ENCODE measurements around the gene SMIM13. TPM values are rescaled to one million over a fixed set of nuclear protein-coding genes. Genes with fewer than 3 reads are reported as not detected.

SMIM13 gene
- total RNA-seq, 4 donors from 2014 or later, result 6.3 to 11.1 (median 9.6) TPM

DNA sequence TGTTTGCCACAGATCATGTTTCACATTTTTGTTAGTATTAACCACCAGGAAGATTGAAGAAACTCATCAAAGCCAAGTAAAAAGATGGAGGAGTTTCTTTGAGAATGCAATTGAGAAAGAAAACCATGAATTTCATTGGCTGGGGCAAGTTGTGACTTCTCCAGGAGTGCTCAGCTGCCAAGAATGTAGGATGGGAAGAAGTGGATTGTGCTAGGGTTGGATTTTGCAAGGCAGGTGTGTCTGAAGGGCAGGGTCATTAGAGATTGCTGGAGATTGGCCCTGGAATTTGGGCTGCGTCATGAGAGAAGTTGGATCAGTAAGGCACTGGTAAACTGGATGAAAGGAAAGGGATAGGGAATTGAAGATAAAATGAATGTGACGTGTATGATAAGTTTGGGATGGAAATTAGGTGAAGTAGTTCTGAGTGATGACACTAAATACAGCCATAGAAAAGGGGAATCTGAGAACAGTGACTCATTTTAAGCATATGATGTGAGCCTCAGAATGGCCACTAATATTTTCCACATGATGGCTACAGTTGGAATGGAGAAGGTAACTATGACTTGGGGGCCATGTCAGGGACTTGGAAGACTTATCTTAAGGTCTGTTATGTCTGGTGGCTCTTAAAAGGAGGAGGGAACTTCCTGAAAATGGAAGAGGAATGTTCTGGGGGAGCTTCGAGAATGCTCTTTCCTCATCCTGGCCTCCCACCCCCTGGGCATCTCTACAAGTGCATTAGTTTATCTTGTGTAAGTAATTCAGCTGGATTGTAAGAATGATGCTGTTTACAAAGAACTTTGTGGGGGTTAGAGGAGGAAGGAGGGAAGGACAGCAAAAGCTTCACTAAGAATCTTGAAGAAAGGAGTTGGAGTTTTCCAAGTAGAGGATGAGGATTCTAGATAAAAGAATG lies 45.7 kb downstream of the SMIM13 start:
- no peak for TF ChIP-seq POLR2A (IDR thresholded peaks at IDR 0.05)
- TF ChIP-seq, protein P1, sequence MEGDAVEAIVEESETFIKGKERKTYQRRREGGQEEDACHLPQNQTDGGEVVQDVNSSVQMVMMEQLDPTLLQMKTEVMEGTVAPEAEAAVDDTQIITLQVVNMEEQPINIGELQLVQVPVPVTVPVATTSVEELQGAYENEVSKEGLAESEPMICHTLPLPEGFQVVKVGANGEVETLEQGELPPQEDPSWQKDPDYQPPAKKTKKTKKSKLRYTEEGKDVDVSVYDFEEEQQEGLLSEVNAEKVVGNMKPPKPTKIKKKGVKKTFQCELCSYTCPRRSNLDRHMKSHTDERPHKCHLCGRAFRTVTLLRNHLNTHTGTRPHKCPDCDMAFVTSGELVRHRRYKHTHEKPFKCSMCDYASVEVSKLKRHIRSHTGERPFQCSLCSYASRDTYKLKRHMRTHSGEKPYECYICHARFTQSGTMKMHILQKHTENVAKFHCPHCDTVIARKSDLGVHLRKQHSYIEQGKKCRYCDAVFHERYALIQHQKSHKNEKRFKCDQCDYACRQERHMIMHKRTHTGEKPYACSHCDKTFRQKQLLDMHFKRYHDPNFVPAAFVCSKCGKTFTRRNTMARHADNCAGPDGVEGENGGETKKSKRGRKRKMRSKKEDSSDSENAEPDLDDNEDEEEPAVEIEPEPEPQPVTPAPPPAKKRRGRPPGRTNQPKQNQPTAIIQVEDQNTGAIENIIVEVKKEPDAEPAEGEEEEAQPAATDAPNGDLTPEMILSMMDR (IDR thresholded peaks at IDR 0.05), result no peak
- TF ChIP-seq EP300 (IDR thresholded peaks at IDR 0.05), result no peak
- Histone ChIP-seq H3K4me3 (no peak overlapping the region), H3K4me1 (peaks cover 0 to 4% (median 0%) of the 10 kb centered on the region in 4 donors), H3K36me3 (peaks cover 0 to 19% (median 0%) of the 10 kb centered on the region in 3 donors), H3K9me3 (no peaks in the 10 kb centered on the region), H3K27ac (no peak overlapping the region), H3K27me3 (no peaks in the 10 kb centered on the region)
- DNase-seq (ENCODE audit: low spot score in 2 of 2), result no peak
- 79 to 89% methylated on average over 3 of the region's 3 CpGs for WGBS, 2 donors

DNA sequence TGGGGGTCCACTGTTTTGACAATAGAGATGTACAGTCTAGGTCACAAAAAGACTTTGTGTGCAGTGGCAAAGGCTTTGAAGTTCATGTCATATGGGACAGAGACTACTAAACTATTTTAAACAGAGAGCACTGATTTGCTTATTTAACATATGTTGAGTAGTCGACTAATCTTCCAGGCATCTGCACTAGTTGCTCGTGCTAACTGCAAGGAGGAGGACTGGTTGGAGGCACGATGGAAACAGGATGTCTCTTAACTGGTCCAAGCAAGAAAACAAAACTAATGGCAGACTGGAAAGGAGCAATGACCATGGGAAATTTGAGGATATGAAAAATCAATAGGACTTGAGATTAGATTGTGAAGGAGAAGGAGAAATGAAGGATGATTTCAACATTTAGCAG lies 46.4 kb downstream of the SMIM13 start:
- Histone ChIP-seq H3K9me3 (no peaks in the 10 kb centered on the region), H3K4me1 (peaks cover 0 to 4% (median 0%) of the 10 kb centered on the region in 4 donors), H3K4me3 (no peak overlapping the region), H3K27me3 (no peaks in the 10 kb centered on the region), H3K36me3 (peaks cover 0 to 12% (median 0%) of the 10 kb centered on the region in 3 donors), H3K27ac (no peak overlapping the region)
- TF ChIP-seq, protein P1 (IDR thresholded peaks at IDR 0.05), result no peak
- TF ChIP-seq POLR2A (IDR thresholded peaks at IDR 0.05), result no peak
- TF ChIP-seq EP300 (IDR thresholded peaks at IDR 0.05), result no peak
- DNase-seq (ENCODE audit: low spot score in 2 of 2), result no peak
- 81 to 84% methylated on average over 3 of the region's 3 CpGs for WGBS, 2 donors

DNA sequence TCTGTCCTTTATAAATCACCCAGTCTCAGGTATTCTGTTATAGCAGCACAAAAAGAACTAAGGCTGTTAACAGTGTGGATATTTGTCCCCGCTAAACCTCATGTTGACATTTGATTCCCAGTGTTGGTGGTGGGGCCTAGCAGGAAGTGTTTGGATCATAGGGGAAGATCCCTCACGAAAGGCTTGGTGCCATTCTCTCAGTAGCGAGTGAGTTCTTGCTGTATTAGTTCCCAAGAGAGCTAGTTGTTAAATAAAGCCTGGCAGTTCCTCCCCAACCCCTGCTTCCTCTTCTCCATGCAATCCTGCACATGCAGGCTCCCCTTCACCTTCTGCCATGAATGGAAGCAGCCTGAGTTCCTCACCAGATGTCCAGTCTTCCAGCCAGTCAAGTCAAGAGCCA lies 47.7 kb downstream of the SMIM13 start:
- no peak overlapping the region for H3K27ac ChIP-seq
- TF ChIP-seq EP300 (IDR thresholded peaks at IDR 0.05) (no peak), POLR2A (IDR thresholded peaks at IDR 0.05) (no peak)
- TF ChIP-seq, protein P1 (IDR thresholded peaks at IDR 0.05), result no peak
- no peaks in the 10 kb centered on the region for H3K9me3 ChIP-seq
- H3K36me3 ChIP-seq, result no peaks in the 10 kb centered on the region
- H3K27me3 ChIP-seq, result no peaks in the 10 kb centered on the region
- WGBS, 2 donors, result 75 to 83% methylated on average over 3 of the region's 3 CpGs
- H3K4me1 ChIP-seq, result peaks cover 0 to 4% (median 0%) of the 10 kb centered on the region in 4 donors
- no peak for DNase-seq (ENCODE audit: low spot score in 2 of 2)
- H3K4me3 ChIP-seq, result no peak overlapping the region

DNA sequence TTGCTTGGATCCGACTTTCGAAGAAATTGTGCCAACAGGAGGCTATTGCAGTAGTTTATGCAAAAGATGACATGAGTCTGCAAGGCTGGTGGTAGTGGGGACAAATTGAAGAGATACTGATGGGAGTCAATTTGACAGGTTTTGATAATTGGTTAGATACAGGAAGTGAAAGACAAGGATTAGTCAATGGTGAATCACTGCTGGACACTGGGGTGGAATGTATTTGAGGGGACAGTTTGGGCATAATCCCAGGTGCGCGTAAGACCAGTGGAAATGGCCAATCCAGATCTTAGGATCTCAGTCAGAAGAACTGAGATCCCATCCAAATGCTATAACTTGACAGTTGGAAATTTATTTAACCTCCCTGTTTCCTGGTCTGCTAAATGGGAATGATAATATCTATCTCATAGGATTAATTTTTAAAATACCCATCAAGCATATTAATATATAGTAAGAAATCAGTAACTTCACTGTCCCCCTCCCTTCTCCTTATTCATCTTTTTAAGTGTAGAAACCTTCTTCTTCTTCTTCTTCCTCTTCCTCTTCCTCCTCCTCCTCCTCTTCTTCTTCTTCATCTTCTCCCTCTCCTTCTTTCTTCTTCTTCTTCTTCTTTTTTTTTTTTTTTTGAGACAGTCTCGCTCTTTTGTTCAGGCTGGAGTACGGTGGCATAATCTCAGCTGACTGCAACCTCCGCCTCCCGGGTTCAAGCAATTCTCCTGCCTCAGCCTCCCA lies 48.8 kb downstream of the SMIM13 start:
- TF ChIP-seq EP300 (IDR thresholded peaks at IDR 0.05), result no peak
- TF ChIP-seq POLR2A (IDR thresholded peaks at IDR 0.05), result no peak
- TF ChIP-seq, protein P1 (IDR thresholded peaks at IDR 0.05), result no peak
- Histone ChIP-seq H3K4me3 (no peak overlapping the region), H3K9me3 (no peaks in the 10 kb centered on the region), H3K36me3 (no peaks in the 10 kb centered on the region), H3K27me3 (no peaks in the 10 kb centered on the region), H3K4me1 (peaks cover 0 to 4% (median 0%) of the 10 kb centered on the region in 4 donors), H3K27ac (no peak overlapping the region)
- DNase-seq (ENCODE audit: low spot score in 2 of 2), result no peak
- 95 to 96% methylated on average over 8 of the region's 8 CpGs for WGBS, 2 donors
